ENCODE data around the gene CDK18.
"Not testable (repeated sequence)": the region's sequence is repeated elsewhere in the genome, so short reads cannot be mapped to it uniquely, and the experiment has no call there.

Gene CDK18

DNA sequence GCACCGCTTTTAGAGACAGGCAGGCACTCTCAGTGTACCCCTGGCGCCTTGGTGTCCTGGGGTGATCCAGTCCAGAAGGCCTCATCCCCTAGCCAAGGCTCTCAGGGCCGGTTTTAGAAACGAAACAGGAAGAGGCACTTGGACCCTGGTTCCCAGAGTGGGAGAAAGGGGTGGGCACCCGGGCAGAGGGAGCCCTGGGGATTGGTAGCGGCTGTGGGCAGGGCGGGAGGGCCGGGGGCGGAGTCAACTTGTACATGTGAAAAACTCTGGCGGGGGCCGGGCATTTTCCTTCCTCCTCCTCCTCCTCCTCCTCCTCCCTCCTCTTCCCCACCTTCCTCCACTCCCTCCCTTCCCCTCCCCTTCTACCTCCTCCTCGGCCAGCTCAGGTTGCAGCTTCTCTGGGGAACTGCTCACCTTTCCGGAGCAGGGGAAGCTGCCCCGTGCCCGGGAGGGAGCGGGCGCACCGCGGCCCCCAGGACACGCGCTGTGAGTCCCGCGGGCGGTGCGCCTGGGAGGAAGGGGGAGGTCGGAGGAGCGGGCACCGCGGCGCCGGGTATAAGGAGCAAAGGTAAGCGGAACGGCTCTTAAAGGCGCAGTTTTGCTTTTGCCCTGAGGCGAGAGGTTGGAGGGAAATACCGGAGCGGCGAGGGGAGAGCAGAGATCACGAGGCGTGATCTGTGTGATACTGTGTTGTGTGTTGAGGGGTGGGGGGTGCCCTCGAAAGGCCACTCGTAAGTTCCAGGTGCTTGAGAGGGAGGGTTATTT lies at the start of gene CDK18:
TSS of gene CDK18 (plus strand) at position 359 of the 765 bp plus-strand sequence. CDS start 18,499 bp downstream, outside the sequence.
- DNase-seq: peak; percentile 20

DNA sequence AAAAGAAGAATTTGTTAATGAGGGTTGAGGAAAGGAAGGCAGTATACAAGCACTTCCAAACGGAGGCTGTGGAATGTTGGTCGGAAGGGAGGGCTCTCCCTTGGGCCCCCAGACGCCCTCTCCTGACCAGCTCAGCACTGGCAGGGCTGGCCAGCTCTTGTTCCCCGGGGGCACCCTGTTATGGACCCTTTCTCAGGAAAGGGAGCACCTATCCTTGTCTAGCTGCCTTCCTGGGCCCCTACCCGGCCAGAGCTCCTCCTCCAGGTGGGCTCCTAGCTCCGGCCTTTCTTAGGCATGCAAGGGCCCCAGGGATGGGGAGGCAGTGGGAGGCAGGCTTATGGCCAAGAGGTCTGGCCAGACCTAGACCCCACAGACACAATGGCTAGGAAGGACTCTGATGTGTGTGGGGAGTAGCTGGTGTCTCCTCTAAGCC lies 49.5 kb upstream of the CDK18 start:
- no peak for DNase-seq

DNA sequence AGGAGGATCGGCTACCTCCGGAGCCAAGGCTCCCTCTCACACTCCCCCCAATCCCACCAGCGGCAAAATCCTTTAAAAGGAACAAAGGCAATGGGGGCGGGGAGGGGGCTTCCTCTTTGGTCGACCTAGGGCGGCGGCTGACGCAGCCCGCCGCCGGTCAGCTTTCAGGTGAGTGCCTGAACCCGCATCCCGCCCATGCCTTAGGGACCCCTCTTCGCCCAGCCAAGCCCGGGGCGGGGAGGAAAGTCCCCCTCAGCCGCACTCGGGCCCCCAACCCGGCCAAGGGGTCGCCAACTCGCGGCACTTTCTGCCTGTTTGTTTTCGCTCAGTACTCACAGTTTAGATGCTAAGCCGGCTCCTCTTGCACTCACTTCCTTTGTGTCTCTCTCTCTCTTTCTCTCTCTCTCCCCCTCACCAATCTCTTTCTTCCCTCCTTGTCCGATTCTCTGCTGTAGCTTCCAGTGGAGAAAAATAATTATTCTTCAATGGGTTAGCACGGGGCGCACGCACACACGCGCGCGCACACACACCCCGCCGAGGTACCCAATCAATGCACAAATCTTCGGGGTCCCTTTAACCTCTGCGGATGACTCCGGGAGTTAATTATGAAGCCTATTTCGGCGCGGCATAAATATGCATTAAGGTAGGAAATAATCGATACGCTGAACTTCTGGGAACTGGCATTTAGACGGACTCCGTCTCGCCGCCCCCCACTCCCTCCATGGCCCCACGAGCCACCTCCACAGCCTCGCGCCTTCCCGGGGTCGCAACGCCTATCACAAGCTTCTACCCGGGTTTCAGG lies 48.7 kb upstream of the CDK18 start, which contains the start of gene BLACAT1:
TSS of gene BLACAT1 (minus strand) at position 465 of the 802 bp plus-strand sequence.
- no peak for DNase-seq

DNA sequence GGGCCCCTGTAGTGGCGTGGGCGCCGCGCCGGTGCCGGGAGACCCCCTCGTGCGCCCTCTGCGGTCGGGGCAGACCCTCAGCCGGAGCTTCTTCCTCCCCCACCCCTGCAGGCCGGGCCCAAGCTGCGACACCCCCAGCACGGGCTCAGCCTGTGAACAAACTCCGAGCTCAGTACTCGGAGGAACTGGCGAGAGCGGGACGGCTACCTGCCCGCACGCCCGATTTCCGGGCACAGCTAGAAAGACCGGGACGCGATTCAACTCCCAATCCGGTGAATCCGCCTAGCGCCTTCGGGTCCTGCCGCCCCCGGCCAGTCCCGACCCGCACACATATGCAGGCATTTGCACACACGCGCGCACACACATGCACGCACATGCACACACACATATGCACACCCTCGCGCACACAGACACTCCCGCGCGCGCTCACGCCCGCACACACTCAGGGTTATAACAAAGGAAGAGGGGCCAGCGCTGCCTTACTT lies 48.0 kb upstream of the CDK18 start:
- no peak for DNase-seq

DNA sequence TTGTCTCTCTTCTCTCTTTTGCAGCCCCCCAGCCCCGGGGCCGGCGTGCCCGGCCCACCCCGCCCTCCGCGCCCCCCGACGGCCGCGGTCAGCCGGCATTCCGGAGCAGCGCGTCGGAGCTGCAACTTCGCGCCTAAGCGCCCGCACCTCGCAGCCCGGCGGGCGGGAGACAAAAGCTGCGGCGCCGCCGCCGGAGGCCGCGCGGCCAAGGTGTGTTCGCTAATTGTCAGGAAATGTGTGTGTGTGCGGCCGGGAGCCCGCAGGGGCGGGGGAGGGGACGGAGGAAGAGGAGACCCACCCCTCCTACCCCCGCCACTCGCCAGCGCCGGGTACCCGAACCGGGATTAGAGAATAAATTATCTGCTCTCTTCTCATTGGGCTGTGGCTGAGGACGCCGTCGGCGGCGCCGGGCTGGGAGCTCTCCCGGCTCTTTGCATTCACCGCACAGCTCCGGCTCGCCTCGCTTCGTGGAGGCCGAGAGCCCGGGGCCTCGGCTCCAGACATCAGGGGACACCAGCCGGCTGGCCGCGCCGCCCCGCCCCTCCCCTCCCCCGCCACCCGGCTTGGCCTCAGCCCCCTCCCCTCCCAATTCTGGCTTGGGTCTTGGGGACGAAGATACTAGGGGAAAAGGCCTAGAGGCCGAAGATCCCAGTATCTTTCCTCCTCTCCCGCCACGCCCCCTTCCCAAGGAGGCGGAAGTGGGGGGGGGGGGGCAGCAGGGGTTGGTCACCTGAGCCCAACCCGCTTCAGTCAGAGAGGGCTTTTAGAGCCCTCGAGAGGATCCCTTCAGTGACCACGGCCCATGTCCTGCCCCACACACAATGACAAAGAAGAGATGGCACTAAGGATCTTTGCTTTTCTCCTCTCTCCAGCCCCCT lies 47.4 kb upstream of the CDK18 start:
- DNase-seq: no peak

DNA sequence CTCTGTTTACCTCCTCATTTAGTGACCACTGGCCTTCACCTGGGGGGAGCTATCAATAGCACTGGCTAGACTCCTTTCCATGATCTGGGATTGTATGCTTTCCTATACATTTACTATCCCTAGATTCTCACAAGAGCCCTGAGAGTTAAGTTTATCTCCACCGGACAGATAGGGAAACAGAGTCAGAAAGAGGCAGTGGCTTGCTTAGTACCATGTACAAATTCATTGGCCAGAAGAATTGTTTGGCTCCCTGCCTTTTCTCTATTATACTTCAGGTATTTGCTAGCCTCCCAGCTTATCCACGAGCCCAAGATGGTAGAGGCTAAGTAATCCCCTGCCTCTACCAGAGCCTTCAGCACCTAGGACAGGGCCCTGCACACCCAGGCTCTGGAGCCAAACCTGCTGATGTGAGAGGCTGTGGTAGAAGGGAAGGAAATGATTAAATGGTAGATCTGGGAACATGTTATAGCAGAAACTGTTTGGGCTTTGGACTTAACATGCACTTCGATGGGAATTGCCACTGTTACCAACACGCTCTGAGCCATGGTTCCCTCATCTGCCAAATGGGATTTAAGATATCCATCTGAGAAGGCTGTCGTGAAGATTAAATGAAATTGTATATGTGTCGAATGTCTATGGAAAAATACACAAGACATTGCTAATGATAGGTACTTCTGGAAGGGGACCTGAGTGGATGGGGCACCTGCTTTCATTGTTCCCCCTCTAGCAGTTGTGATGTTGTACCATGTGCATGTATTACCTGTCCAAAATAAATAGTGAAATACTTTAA lies 45.5 kb upstream of the CDK18 start:
- peak; percentile 19 for DNase-seq

DNA sequence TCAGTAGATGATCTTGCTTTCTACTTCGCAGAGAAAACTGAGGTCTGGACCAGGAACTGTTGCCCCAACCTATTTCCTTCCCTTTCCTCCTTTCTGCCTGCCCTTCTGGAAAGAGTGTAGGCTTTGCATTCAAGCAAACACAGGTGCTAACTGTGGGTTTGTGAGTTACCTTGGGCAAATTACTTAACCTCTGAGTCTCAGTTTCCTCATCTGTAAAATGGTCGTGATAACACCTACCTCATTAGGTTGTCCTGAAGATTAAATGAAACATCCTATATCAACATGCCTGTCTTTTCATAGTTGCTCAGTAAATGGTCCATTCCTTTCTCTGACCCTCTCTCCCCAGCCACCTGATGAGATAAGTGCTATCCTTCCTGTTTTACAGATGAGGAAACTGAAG lies 39.1 kb upstream of the CDK18 start:
- no peak for DNase-seq

DNA sequence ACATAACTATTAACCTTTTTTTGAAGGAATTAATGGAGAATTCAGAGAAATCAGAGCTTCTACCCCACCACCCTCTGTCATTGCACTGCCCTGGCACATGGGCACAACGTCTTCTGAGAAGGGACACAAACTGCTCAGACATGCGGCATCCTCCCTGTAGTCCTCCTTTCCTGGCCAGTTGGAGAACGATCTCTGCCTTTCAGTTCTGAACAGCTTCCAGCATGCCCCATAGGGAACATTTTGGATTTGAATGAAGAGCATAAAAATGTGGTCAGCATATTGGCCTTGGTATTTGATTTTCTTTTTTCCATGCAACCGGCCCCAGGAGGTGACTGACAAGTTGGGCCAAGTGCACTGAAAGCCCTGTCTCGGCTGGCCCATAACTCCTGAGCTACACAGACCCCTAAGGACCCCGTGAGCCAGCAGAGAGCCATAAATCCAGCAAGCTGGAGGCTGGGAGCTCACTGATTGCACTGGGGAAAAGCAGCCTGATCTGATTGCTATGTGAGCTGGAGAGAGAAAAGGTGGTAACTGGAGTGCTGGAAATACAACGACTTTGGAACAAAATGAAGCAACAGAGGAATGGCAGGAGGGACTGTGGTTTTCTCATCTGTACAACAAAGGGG lies 37.8 kb upstream of the CDK18 start:
- DNase-seq: no peak

DNA sequence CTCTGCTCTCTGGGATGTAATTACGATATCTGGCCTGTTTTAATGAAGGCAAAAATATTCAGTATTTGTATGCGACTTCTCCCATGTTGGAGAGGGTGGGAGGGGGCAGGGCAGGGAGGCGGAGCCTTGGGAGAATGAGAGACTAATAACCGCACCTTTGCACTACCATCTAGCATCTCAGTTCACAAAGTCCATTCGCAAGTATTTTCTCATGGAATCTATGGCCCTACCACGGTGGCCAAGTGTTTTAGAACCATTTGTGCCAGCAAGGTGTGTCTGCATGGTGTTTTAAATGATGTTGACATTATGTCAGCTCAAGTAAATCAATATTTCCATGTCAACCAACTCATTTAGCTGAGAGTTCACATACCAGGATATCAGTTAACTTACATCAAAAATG lies 34.3 kb upstream of the CDK18 start:
- DNase-seq: no peak

DNA sequence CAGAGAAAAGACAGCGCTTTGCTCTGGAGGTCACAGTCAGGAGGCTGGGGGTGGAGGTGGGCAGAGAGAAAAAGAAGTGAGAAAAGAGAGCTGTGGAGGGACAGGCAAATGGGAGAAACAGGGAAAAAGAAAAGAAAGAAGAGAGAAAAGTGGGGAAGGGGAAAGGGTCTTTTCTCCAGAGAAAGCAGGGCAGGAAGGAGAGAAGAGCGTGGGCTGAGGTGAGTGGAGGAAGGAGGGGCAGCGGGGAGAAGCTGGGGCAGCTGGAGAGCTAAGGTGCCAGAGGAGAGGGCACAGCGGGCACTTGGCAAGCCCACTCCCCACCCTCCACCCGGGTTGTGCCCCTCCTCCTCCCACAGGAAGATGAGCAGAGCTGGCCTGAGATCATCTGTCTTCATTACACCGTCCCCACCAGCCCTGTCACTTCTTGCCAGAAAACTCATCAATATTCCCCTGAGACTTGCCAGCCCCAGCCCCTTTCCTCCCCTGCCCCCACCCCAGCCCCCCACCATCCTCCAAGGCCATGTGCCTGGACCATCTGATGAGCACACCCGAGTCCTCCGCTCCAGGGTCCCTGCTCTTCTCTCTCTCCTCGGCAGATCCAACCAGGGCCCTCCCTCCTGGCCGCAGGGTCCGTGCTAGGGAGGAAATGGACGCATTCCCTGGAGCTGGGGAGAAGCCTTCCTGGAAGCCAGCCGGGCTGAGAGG lies 31.6 kb upstream of the CDK18 start:
- DNase-seq: no peak

DNA sequence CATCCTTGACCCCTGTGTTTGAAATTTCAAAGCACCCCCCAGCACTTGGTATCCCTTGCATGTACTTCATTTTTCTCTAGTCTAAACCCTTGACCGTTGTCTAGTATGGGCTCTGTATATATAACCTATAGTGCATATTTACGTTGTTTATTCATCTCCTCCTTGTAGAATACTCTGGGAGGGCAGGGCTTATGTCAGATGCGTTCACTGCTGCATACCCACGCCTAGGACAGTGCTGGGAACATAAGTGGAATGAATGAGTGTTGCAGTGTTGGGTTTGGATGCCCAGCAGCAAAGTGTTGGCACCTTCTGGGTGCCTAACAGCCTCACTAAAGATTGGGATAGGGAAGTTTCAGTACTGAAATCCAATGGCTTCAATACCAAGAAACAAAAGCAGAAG lies 31.0 kb upstream of the CDK18 start:
- DNase-seq: no peak

DNA sequence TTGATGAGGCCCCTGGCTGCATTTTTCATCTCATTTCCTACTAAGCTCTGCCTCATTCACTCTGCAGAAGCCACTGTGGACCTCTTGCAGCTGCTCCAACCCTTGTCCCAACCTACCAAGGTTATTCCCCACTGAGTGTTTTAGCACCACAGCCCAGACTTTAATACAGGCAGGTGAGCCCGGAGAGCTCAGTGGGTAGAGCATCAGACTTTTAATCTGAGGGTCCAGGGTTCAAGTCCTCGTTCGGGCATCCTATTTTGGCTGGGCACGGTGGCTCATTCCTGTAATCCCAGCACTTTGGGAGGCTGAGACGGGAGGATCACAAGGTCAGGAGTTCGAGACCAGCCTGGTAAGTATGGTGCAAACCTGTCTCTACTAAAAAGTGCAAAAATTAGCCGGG lies 30.5 kb upstream of the CDK18 start:
- DNase-seq: no peak

DNA sequence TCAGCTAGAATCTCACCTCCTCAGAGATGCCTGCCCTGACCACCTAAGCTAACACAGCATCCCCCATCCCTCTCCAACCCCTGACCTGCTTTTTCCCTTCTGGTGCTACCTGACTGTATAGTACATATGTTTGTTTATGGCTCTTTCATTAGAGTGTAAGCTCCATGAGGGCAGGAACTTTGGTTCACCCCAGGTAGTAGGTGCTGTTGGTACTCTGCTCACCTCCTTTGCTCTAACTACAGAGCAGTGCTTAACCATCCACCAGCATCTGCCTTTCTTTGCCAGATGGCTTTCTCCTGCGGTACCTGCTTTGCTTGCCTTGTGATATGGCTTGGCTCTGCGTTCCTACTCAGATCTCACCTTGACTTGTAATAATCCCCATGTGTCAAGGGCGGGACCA lies 29.9 kb upstream of the CDK18 start:
- DNase-seq: no peak

DNA sequence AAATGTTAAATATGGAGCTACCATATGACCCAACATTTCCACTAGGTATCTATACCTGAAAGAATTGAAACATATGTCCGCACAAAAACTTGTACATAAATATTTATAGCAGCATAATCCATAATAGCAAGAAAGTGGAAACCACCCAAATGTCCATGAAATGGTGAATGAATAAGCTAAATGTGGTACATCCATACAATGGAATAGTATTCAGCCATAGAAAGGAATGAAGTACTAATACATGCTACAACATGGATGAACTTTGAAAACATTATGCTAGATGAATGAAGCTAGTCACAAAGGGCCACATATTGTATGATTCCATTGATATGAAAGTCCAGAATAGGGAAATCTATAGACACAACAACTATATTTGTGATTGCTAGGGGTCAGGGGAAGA lies 28.6 kb upstream of the CDK18 start:
- no peak for DNase-seq

DNA sequence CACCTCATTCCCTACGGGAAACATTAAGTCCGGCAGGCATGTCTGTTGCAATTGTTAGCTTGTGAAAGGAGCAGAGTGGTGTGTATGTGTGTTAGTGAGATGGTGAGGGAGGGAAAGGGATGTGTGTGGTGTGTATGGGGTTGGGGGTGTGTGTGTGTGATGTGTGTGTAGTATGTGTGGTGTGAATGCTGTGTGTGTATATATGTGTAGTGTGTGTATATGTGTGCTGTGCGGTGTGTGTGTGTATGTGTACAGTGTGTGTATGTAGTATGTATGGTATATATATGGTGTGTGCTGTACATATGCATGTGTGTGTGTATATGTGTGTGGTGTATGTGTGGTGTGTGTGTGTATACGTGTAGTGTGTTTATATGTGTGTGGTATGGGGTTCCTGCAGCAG lies 27.8 kb upstream of the CDK18 start:
- DNase-seq: no peak

DNA sequence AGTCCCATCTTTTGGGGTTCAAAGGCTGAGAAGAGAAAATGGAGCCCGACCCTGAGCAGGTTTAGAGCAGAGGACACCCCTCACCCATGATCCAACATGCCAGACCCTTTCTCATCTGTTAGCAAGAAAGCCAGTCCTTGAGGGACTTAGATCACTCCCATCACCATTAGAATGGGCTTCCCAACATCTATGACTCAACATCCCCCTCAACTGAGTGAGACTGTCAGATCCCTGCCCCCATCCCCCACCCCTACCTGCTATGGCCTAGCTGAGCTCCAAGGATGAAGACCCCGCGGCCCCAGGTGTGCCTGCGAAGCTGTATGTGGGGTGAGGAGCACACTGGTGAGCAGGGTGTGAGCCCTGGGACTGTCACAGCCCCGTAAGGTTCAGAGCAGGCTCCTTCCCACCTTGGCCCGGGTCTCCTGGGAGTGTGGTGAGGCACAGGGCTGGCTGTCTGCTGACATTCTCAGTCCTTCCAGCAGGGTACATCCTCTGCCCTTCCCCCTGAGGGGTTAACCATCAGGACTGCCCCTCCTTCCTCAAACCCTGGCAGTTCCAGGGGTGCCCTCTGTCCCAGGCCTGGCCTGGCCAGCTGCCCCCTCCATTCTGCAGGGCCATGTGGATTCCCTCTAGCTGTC lies 27.2 kb upstream of the CDK18 start:
- DNase-seq: no peak

DNA sequence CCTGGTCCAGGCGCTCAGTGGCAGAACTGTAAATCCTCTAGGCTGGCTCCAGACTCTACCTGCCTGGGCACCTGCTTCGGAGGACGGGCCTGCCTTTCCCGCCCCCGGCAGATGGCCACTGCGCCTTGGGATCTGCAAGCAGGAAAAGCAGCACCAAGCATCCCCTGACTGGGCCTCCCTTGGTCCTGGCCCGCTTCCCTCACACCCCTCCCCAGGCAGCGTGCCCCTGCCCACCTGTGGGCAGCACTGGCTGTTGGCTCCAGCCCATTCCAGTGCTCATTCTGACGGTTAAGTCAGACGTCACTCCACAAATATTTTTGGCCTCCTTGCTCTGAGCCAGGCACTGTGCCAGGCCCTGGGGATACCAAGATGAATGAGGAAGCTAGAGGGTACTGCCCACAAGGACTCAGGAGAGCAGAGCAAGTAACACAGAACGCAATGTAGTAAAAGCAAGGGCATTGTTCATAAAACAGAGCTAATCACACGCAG lies 26.7 kb upstream of the CDK18 start:
- DNase-seq: no peak

DNA sequence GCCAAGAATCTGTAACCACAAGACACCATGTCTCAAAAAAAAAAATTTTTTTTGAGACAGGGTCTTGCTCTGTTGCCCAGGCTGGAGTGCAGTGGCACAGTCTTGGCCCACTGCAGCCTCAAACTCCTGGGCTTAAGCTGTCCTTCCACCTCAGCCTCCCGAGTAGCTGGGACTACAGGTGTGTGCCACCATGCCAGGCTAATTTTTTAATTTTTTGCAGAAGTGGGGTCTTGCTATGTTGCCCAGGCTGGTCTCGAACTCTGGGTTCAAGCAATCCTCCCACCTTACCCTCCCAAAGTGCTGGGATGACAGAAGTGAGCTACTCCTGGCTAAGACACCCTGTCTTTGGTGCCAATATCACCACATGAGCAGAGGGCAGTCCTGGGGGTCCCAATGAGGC lies 25.5 kb upstream of the CDK18 start:
- not testable (repeated sequence) for DNase-seq

DNA sequence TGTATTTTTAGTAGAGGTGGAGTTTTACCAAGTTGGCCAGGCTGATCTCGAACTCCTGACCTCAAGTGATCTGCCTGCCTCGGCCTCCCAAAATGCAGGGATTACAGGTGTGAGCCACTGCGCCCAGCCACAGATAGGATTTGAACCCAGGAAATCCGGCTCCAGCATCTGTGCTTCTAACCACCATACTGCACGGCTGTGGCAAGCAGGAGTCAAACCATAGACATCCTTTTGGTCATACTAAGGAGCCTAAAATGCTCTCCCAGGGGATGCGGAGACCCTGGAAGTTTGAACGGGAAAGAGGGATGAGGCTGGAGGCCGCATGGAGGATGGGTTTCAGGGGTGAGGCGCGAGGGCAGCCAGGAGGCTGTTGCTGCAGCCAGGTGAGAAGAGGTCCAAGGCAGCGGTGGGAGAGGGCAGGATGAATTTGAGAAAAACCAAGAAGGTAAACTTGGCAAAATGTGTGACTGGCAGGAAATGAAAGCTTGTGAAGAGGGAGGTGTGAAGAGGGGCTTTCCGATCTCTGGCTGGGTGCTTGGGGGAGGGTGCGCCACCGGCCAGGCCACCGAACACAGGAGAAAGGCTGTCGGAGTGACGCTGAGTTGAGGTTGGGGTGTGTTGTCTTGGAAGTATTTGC lies 24.0 kb upstream of the CDK18 start:
- DNase-seq: peak; percentile 56

DNA sequence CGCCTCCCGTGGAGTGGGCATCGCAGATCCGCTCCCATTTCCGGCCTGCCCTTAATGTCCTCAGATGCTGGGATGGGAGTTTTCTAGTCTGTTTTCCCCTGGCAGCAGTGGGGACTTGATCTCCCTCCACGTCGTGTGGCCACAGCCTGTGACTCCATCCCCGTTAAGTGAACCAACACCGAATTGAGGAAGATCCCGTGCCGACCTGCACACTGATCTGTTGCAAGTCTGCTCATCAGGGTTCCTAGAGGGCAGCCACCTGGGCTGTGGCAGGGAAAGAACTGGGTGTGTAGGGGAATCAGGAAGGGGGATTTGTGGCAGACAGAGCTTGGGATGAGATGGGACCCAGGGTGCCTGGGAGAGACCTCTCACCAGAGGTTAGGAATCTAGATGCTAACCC lies 23.3 kb upstream of the CDK18 start:
- DNase-seq: no peak

Measured in stimulated activated CD4-positive, alpha-beta T cell treated with anti-CD3 and anti-CD28 coated beads, Interleukin-1b, Interleukin-23, amount 100 ng/mL, for 48 hours (primary cell).